ENCODE results near the gene RFX3.

RFX3 gene

GRCh38 chr9:3521966-3522365, 3.8 kb downstream of the RFX3 start:
- Histone ChIP-seq H2AFZ (no peak overlapping the region), H3K4me3 (ENCODE audit: low read depth, low read length) (no peak overlapping the region), H3K36me3 (ENCODE audit: control insufficient read depth, insufficient read depth, low read length) (no peaks in the 10 kb centered on the region), H3K27me3 (ENCODE audit: control insufficient read depth, insufficient read depth, low read length) (no peaks in the 10 kb centered on the region), H3K79me2 (no peaks in the 10 kb centered on the region), H3K27ac (no peak overlapping the region), H3K9me3 (ENCODE audit: control insufficient read depth, low read length) (no peaks in the 10 kb centered on the region), H3K9ac (no peak overlapping the region), H3K4me2 (ENCODE audit: low read length) (no peak overlapping the region), H3K4me1 (no peaks in the 10 kb centered on the region)
- no peak for TF ChIP-seq CTCF (IDR thresholded peaks at IDR 0.05)

DNA sequence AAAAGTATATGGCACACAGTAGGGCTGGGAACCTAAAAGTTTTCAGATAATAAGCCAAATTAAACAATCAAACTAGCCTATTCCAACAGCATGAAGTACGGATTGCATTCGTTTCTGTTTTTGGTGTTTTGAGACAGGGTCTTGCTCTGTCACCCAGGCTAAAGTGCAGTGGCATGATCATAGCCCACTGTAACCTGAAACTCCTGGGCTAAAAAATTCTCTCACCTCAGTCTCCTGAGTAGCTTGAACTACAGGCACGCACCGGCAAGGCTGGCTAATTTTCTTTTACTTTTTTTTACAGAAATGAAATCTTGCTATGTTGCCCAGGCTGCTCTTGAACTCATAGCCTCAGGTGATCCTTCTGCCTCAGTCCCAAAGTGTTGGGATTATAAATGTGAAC, 5.2 kb downstream of the RFX3 start:
- no peak overlapping the region for H3K27ac ChIP-seq
- no peaks in the 10 kb centered on the region for H3K27me3 ChIP-seq (ENCODE audit: control insufficient read depth, insufficient read depth, low read length)
- no peak overlapping the region for H3K9ac ChIP-seq
- no peak overlapping the region for H3K4me3 ChIP-seq (ENCODE audit: low read depth, low read length)
- TF ChIP-seq CTCF (IDR thresholded peaks at IDR 0.05) = no peak
- no peaks in the 10 kb centered on the region for H3K36me3 ChIP-seq (ENCODE audit: control insufficient read depth, insufficient read depth, low read length)
- no peak overlapping the region for H3K4me2 ChIP-seq (ENCODE audit: low read length)
- no peaks in the 10 kb centered on the region for H3K4me1 ChIP-seq
- no peaks in the 10 kb centered on the region for H3K79me2 ChIP-seq
- H2AFZ ChIP-seq = no peak overlapping the region
- no peaks in the 10 kb centered on the region for H3K9me3 ChIP-seq (ENCODE audit: control insufficient read depth, low read length)

- no peak overlapping the region for H2AFZ ChIP-seq
- TF ChIP-seq CTCF (IDR thresholded peaks at IDR 0.05) = no peak
- no peak overlapping the region for H3K4me3 ChIP-seq (ENCODE audit: low read depth, low read length)
- H3K4me2 ChIP-seq (ENCODE audit: low read length) = no peak overlapping the region
- no peak overlapping the region for H3K9ac ChIP-seq
- no peaks in the 10 kb centered on the region for H3K36me3 ChIP-seq (ENCODE audit: control insufficient read depth, insufficient read depth, low read length)
- no peak overlapping the region for H3K27ac ChIP-seq
- no peaks in the 10 kb centered on the region for H3K9me3 ChIP-seq (ENCODE audit: control insufficient read depth, low read length)
- no peaks in the 10 kb centered on the region for H3K79me2 ChIP-seq
- H3K27me3 ChIP-seq (ENCODE audit: control insufficient read depth, insufficient read depth, low read length) = no peaks in the 10 kb centered on the region
- no peaks in the 10 kb centered on the region for H3K4me1 ChIP-seq
These were observed 8.3 kb downstream of the RFX3 start for GRCh38 chr9:3517377-3518048.

- Histone ChIP-seq H3K27me3 (ENCODE audit: control insufficient read depth, insufficient read depth, low read length) (no peaks in the 10 kb centered on the region), H3K4me1 (no peaks in the 10 kb centered on the region), H3K27ac (no peak overlapping the region), H3K79me2 (no peaks in the 10 kb centered on the region), H3K9ac (no peak overlapping the region), H3K36me3 (ENCODE audit: control insufficient read depth, insufficient read depth, low read length) (no peaks in the 10 kb centered on the region), H3K4me2 (ENCODE audit: low read length) (no peak overlapping the region), H3K9me3 (ENCODE audit: control insufficient read depth, low read length) (no peaks in the 10 kb centered on the region), H3K4me3 (ENCODE audit: low read depth, low read length) (no peak overlapping the region), H2AFZ (no peak overlapping the region)
- no peak for TF ChIP-seq CTCF (IDR thresholded peaks at IDR 0.05)
These were observed 9.0 kb downstream of the RFX3 start for GRCh38 chr9:3516667-3517330.

- H2AFZ ChIP-seq = no peak overlapping the region
- H3K27ac ChIP-seq = no peak overlapping the region
- TF ChIP-seq CTCF (IDR thresholded peaks at IDR 0.05) = no peak
- no peaks in the 10 kb centered on the region for H3K27me3 ChIP-seq (ENCODE audit: control insufficient read depth, insufficient read depth, low read length)
- H3K4me2 ChIP-seq (ENCODE audit: low read length) = no peak overlapping the region
- no peaks in the 10 kb centered on the region for H3K4me1 ChIP-seq
- no peaks in the 10 kb centered on the region for H3K79me2 ChIP-seq
- no peaks in the 10 kb centered on the region for H3K36me3 ChIP-seq (ENCODE audit: control insufficient read depth, insufficient read depth, low read length)
- H3K9me3 ChIP-seq (ENCODE audit: control insufficient read depth, low read length) = no peaks in the 10 kb centered on the region
- H3K4me3 ChIP-seq (ENCODE audit: low read depth, low read length) = no peak overlapping the region
- H3K9ac ChIP-seq = no peak overlapping the region
These were observed 10.4 kb downstream of the RFX3 start for GRCh38 chr9:3515405-3515804.
